Activated T-helper 17 cell treated with anti-CD3 and anti-CD28 coated beads, Interleukin-2, amount 50 U/mL, for 72 hours (primary cell): Measurements from ENCODE around the gene LMTK2. TPM values are rescaled to one million over a fixed set of nuclear protein-coding genes. Genes with fewer than 3 reads are reported as not detected.
"Not testable (repeated sequence)": the region's sequence is repeated elsewhere in the genome, so short reads cannot be mapped to it uniquely, and the experiment has no call there.

Experiments
- ATAC-seq: fragments of 150-1000 bp; cut with Tn5 transposase; replicated peaks from 2 replicates; pipeline ENCODE4 v1.10.0; 2021; ENCODE audit warnings: mild to moderate bottlenecking, moderate library complexity
- H3K27ac Mint-ChIP-seq: one replicate; pipeline ENCODE4 v1.8.0; 2022; ENCODE audit warnings: mixed read lengths
- H3K27me3 Mint-ChIP-seq: one replicate; pipeline ENCODE4 v1.8.0; 2022; ENCODE audit warnings: mixed read lengths
- H3K36me3 Mint-ChIP-seq: one replicate; pipeline ENCODE4 v1.8.0; 2022; ENCODE audit warnings: low read depth, mild to moderate bottlenecking, mixed read lengths
- H3K4me1 Mint-ChIP-seq: one replicate; pipeline ENCODE4 v1.8.0; 2022; ENCODE audit warnings: mixed read lengths
- H3K4me3 Mint-ChIP-seq: one replicate; pipeline ENCODE4 v1.8.0; 2022; ENCODE audit warnings: mild to moderate bottlenecking, mixed read lengths
- H3K9me3 Mint-ChIP-seq: one replicate; pipeline ENCODE4 v1.8.0; 2022; ENCODE audit warnings: mixed read lengths
- total RNA-seq, 2 donors: library from RNA; stranded (reverse); gene quantifications; one replicate each; pipeline ENCODE4 v1.2.3, GENCODE V29; 2022

The LMTK2 gene
- total RNA-seq, 2 donors from 2014 or later = 8.6 to 15.8 TPM

- Mint-ChIP-seq H3K4me3 (no peak overlapping the region), H3K36me3 (peaks cover 26% of the 10 kb centered on the region), H3K9me3 (no peaks in the 10 kb centered on the region), H3K27ac (no peak overlapping the region), H3K4me1 (peaks cover 14% of the 10 kb centered on the region), H3K27me3 (no peaks in the 10 kb centered on the region)
- ATAC-seq = no peak
Measured at GRCh38 chr7:98215561-98216495, 109.2 kb downstream of the LMTK2 start.

- no peaks in the 10 kb centered on the region for H3K27me3 Mint-ChIP-seq
- H3K36me3 Mint-ChIP-seq = peaks cover 26% of the 10 kb centered on the region
- no peak overlapping the region for H3K4me3 Mint-ChIP-seq
- no peaks in the 10 kb centered on the region for H3K9me3 Mint-ChIP-seq
- no peak overlapping the region for H3K27ac Mint-ChIP-seq
- H3K4me1 Mint-ChIP-seq = peaks cover 14% of the 10 kb centered on the region
- ATAC-seq = no peak
Measured at GRCh38 chr7:98216941-98217622, 110.4 kb downstream of the LMTK2 start.

DNA sequence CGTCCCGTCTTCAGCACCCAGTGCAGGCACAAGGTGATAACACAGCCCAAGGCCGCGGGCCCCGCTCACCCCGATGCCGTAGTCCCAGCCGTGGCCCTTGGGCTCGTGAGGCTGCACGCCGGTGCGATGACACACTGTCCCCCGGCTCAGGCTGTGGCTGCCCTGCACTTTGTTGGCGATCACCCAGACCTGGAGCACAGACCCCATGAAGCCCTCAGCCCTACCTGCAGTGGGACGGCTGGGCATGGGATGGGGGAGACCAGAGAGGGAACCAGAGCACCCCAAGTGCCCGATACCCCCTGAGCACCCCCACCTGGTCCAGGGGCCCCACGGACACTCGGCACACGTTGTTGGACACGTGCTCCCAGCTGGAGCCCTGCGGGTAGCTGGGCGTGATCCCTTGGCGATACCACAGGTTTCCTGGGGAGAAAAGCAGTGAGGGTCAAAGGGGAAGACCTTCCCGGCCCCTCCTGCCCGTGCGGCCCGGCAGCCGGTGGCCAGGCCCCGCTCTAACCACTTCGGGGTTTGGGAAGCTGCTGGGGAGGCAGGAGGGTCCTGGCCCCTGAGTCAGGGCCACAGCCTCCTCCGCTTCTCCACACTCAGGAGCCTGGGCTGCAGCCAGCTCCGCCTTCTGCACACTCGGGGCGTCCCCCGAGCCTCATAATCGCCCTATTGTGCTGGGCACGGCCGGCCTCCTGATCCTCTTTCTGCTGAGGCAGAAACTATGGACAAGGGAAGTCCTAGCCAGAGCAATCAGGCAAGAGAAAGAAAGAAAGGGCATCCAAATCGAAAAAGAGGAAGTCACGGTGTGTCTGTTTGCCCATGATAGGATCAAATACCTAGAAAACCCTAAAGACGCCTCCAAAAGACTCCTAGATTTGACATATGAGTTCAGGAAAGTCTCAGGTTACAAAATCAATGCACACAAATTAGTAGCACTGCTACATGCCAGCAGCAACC lies 111.2 kb downstream of the LMTK2 start:
- ATAC-seq = no peak
- Mint-ChIP-seq H3K4me3 (no peak overlapping the region), H3K4me1 (peaks cover 14% of the 10 kb centered on the region), H3K36me3 (peaks cover 26% of the 10 kb centered on the region), H3K27me3 (no peaks in the 10 kb centered on the region), H3K27ac (peak overlapping the region; percentile 73), H3K9me3 (no peaks in the 10 kb centered on the region)

DNA sequence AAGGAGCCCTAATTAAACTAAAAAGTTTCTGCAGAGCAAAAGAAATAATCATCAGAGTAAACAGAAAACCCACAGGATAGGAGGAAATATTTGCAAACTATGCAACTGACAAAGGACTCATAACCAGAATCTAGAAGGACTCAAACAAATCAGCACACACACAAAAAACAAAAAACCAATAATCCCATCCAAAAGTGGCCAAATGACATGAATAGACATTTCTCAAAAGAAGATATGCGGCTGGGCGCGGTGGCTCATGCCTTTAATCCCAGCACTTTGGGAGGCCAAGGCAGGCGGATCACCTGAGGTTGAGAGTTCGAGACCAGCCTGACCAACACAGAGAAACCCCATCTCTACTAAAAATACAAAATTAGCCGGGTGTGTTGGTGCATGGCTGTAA lies 112.7 kb downstream of the LMTK2 start:
- not testable (repeated sequence) for H3K27me3 Mint-ChIP-seq, ATAC-seq, H3K9me3 Mint-ChIP-seq, H3K4me3 Mint-ChIP-seq
- H3K27ac Mint-ChIP-seq = peak overlapping the region; percentile 73
- peaks cover 26% of the 10 kb centered on the region for H3K36me3 Mint-ChIP-seq
- H3K4me1 Mint-ChIP-seq = peaks cover 14% of the 10 kb centered on the region

DNA sequence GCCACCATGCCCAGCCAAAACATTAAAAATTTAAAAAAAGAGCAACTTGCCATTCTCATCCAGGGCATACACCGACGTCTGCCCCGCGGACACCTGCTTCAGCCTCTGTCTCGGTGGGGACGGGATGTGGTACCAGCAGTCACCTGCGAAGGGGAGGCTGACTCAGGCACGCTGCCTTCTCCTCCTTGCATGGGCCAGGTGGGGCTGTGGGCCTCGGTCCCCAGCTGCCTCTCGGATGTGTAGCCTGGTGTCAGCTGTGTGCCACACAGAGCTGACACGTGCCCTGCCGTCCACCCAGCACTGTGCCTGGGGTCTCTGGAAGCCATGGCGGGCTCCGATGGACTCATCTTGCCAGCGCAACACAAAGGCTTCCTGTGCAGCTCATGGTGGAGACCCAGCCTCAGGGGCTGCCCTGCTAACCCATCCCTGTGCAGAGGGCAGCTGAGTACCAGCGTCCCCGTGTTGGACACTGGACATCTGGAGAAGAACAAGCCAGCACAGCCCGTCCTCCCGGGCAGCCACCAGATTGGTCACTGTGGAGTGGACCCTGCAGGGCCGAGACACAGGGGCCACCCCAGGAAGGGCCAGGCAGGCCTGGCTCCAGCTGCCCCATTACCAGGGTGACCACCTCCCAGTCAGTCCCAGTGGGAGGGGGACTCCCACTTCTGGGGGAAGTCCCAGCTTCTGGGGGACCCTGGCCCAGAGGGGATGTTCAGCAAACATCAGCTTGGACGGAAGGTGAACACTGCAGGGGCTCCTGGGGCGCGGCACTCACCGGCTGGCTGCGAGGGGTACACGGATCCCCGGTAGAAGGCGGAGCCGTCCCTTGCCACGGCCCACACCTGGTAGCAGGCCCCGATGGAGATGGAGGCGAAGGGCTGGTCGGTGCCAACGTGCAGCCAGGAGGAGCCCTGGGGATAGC lies 115.2 kb downstream of the LMTK2 start:
- peaks cover 34% of the 10 kb centered on the region for H3K36me3 Mint-ChIP-seq
- H3K4me3 Mint-ChIP-seq = no peak overlapping the region
- H3K27me3 Mint-ChIP-seq = no peaks in the 10 kb centered on the region
- no peak for ATAC-seq
- no peaks in the 10 kb centered on the region for H3K9me3 Mint-ChIP-seq
- peaks cover 14% of the 10 kb centered on the region for H3K4me1 Mint-ChIP-seq
- H3K27ac Mint-ChIP-seq = no peak overlapping the region

DNA sequence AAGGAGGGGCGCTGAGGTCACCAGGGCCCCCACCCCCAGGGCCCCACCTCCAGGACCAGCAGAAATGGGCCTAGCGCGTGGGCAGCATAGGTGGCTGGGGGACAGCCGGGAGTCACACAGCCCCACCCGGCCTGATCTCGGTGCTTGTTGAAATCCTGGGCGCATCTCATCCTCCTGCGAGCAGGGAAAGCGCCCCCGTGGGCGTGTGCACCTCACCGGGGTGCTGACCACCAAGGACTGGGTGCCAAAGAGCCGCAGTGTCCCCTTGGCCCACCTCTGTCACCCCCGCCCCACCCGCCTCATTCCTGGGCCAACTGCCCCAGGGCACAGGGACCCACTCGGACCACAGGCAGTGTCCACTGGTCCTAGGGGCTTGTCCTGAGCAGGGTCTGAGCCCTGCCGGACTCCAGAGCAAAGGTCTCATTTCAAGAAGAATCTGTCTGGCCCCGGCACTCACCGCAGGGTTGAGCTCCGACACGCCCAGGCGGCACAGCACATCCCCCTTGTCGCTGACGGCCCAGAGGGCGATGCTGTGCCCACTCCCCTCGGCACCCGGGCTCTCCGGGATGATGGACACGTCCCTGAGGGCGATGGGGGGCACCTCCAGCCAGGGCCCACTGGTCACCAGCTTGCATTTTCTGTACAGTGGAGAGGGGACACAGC lies 116.0 kb downstream of the LMTK2 start:
- no peak for ATAC-seq
- Mint-ChIP-seq H3K27me3 (no peaks in the 10 kb centered on the region), H3K9me3 (no peaks in the 10 kb centered on the region)

DNA sequence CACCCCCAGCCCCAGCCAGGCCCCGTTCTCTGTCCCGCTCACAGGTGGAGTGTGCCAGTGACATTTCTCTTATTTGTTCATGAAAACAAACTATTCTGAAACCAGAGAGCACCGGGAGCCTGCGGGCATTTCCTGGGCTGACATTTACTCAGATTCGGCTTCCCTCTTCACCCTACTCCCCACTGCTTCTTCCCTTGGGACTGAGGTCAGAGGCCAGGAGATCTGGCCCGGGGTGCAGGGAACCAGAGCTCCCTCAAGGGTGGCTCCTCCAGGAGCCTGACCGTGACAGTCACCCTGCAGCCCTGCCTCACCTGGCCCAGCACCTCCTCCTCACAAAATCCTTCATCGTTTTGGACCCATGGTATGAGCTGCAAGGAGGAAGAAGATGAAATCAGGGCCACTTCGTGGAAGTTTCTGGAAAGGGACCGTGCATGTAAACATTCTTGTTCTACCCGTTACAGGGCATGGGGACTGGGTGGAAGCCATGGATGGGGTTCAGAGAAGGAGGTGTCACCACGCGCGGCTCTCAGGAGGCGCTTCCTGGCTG lies 116.8 kb downstream of the LMTK2 start:
- ATAC-seq = no peak
- H3K9me3 Mint-ChIP-seq = no peaks in the 10 kb centered on the region
- H3K27me3 Mint-ChIP-seq = no peaks in the 10 kb centered on the region
- peaks cover 12% of the 10 kb centered on the region for H3K4me1 Mint-ChIP-seq
- no peak overlapping the region for H3K4me3 Mint-ChIP-seq
- peaks cover 46% of the 10 kb centered on the region for H3K36me3 Mint-ChIP-seq
- H3K27ac Mint-ChIP-seq = no peak overlapping the region

More for the DNA sequence above, 116.0 kb downstream of the LMTK2 start:
- Mint-ChIP-seq H3K4me1 (peaks cover 14% of the 10 kb centered on the region), H3K27ac (no peak overlapping the region), H3K4me3 (no peak overlapping the region), H3K36me3 (peaks cover 42% of the 10 kb centered on the region)

GRCh38 chr7:98223898-98224700 lies 117.4 kb downstream of the LMTK2 start:
- Mint-ChIP-seq H3K9me3 (no peaks in the 10 kb centered on the region), H3K36me3 (peaks cover 40% of the 10 kb centered on the region), H3K4me3 (no peak overlapping the region), H3K27me3 (no peaks in the 10 kb centered on the region), H3K4me1 (peaks cover 5% of the 10 kb centered on the region), H3K27ac (no peak overlapping the region)
- no peak for ATAC-seq

- no peaks in the 10 kb centered on the region for H3K4me1 Mint-ChIP-seq
Measured at GRCh38 chr7:98224701-98225181, 118.1 kb downstream of the LMTK2 start.

DNA sequence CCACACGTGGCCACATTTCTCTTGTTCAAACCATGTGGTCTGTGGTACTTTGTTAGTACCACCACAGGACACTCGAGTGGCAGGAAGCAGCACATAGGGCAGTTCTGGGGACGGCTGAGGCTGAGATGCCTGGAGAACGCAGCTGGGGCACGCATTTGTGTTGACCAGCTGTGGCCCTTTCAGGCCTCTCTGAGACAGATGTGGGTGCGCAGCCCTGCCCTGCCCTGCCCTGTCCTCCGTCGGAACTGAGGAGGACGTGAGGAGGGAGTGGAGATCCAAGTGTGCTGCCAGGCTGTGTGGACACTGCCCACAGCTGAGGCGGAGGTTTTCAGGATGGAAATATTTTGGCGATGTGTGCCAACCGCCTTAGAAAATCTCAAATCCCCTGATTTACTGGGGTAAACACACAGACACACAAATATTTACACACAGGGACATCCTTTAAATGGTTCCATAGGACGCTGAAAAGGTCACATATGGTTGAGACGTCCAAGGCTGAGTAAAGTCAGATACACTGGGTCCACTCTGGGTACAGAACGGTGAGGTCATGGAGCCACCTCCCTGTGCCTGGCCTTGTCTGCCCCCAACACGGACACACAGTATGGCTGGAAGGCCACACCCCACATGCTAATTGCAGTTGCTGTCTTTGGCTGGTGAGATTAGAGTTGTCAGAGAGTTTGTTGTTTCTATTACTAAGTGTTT lies 119.4 kb downstream of the LMTK2 start:
- peaks cover 30% of the 10 kb centered on the region for H3K36me3 Mint-ChIP-seq
- no peak for ATAC-seq
- no peaks in the 10 kb centered on the region for H3K9me3 Mint-ChIP-seq
- no peaks in the 10 kb centered on the region for H3K4me1 Mint-ChIP-seq
- no peak overlapping the region for H3K27ac Mint-ChIP-seq
- no peak overlapping the region for H3K4me3 Mint-ChIP-seq
- H3K27me3 Mint-ChIP-seq = no peaks in the 10 kb centered on the region

More at GRCh38 chr7:98224701-98225181, 118.1 kb downstream of the LMTK2 start:
- Mint-ChIP-seq H3K9me3 (no peaks in the 10 kb centered on the region), H3K27me3 (no peaks in the 10 kb centered on the region), H3K4me3 (no peak overlapping the region), H3K27ac (no peak overlapping the region), H3K36me3 (peaks cover 34% of the 10 kb centered on the region)
- ATAC-seq = no peak

DNA sequence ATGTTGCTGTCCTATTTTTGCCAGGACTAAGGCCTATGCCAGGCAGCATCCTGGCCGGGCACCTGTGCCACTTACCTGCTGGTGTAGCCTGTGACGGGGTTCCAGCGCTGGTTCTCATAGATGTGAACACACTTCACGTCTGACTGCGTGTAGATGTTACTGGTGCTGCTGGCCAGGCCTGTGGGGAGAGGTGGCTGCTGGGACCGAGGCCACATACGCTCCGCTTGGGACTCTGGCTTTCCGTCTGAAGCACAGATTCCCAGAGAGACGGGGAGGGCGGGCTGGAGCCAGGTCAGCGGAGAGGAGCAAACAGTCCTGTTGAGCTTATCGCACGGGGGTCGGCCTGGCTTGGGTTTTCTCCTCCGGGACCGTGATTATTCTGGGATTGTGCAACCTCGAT lies 121.3 kb downstream of the LMTK2 start:
- Mint-ChIP-seq H3K36me3 (peaks cover 30% of the 10 kb centered on the region), H3K27me3 (no peaks in the 10 kb centered on the region), H3K4me3 (no peak overlapping the region), H3K4me1 (no peaks in the 10 kb centered on the region), H3K9me3 (no peaks in the 10 kb centered on the region), H3K27ac (no peak overlapping the region)
- ATAC-seq = no peak
